HEK293 (cell line): ENCODE measurements around the gene CDH24.
A peak's percentile ranks its signal among the peaks of the same experiment; 100 is the strongest.

Experiments used
- CTCF ChIA-PET: fragments of 350-600 bp; formaldehyde crosslinking; extraction: SDS; loops from one replicate; lab custom pipeline; 2021; ENCODE audit warnings: antibody characterized with exemption; lab: Yijun Ruan, JAX
- POLR2A ChIA-PET: fragments of 300-600 bp; formaldehyde crosslinking; extraction: SDS; loops from one replicate; lab custom pipeline; 2020; ENCODE audit warnings: antibody characterized with exemption, inconsistent platforms; lab: Yijun Ruan, JAX
- H3K27ac ChIP-seq: fragments of 200-500 bp; sonication (Bioruptor generic); 2 replicates; pipeline ENCODE4 v1.5.1; 2014; ENCODE audit warnings: low read depth, low read length, control low read depth, inconsistent platforms; ENCODE audit errors: extremely low read depth
- H3K36me3 ChIP-seq, 2 experiments: fragments of 200-500 bp in 1 of 2; sonication (Bioruptor generic) in 1 of 2; 1 replicate in 1 of 2; 2 replicates in 1 of 2; pipeline ENCODE4 v1.5.1; 2014 to 2017; ENCODE audit warnings: inconsistent platforms in 2 of 2, low read length in 2 of 2; ENCODE audit not compliant: control insufficient read depth in 2 of 2, insufficient read depth in 1 of 2
- H3K4me1 ChIP-seq: fragments of 200-500 bp; sonication (Bioruptor generic); 2 replicates; pipeline ENCODE4 v1.5.1; 2014; ENCODE audit warnings: mild to moderate bottlenecking, low read length, inconsistent platforms; ENCODE audit not compliant: control insufficient read depth, insufficient read depth
- H3K4me3 ChIP-seq: 2 replicates; pipeline ENCODE4 v1.5.1; 2011; ENCODE audit warnings: low read depth, mild to moderate bottlenecking, control low read depth, low read length, moderate library complexity
- H3K9me3 ChIP-seq: fragments of 200-500 bp; sonication (Bioruptor generic); 2 replicates; pipeline ENCODE4 v1.5.1; 2014; ENCODE audit warnings: low read depth, low read length, inconsistent platforms; ENCODE audit not compliant: control insufficient read depth, insufficient read depth
- FEZF1 ChIP-seq: fragments of 450-650 bp; formaldehyde crosslinking; IDR thresholded peaks from 2 replicates; pipeline ENCODE4 v1.5.1; 2016; ENCODE audit warnings: missing biosample characterization, missing genetic modification characterization
- PRDM6 ChIP-seq: fragments of 450-650 bp; formaldehyde crosslinking; IDR thresholded peaks from 2 replicates; pipeline ENCODE4 v1.5.1; 2017; ENCODE audit warnings: missing biosample characterization, missing genetic modification characterization
- SCRT2 ChIP-seq: fragments of 450-650 bp; formaldehyde crosslinking; IDR thresholded peaks from 2 replicates; pipeline ENCODE4 v1.5.1; 2016; ENCODE audit warnings: missing biosample characterization, missing genetic modification characterization
- SP2 ChIP-seq: fragments of 450-650 bp; formaldehyde crosslinking; IDR thresholded peaks from 2 replicates; pipeline ENCODE4 v1.5.1; 2016; ENCODE audit warnings: missing biosample characterization, missing genetic modification characterization
- TCF7L2 ChIP-seq: IDR thresholded peaks from 2 replicates; pipeline ENCODE4 v1.6.1; 2011; ENCODE audit warnings: low read depth, mild to moderate bottlenecking, inconsistent platforms, low read length, moderate library complexity, borderline replicate concordance
- ZFP37 ChIP-seq: fragments of 450-650 bp; formaldehyde crosslinking; IDR thresholded peaks from 2 replicates; pipeline ENCODE4 v1.5.1; 2016; ENCODE audit warnings: missing biosample characterization, missing genetic modification characterization
- ZIC2 ChIP-seq: fragments of 450-650 bp; formaldehyde crosslinking; IDR thresholded peaks from 2 replicates; pipeline ENCODE4 v1.5.1; 2016; ENCODE audit warnings: missing biosample characterization, missing genetic modification characterization
- ZNF10 ChIP-seq: fragments of 450-650 bp; formaldehyde crosslinking; IDR thresholded peaks from 2 replicates; pipeline ENCODE4 v1.5.1; 2017; ENCODE audit warnings: missing biosample characterization, missing genetic modification characterization
- ZNF121 ChIP-seq: fragments of 450-650 bp; formaldehyde crosslinking; IDR thresholded peaks from 2 replicates; pipeline ENCODE4 v1.5.1; 2016; ENCODE audit warnings: missing biosample characterization, missing genetic modification characterization
- ZNF223 ChIP-seq: fragments of 450-650 bp; formaldehyde crosslinking; IDR thresholded peaks from 2 replicates; pipeline ENCODE4 v1.5.1; 2016; ENCODE audit warnings: missing biosample characterization, missing genetic modification characterization
- ZNF239 ChIP-seq: fragments of 450-650 bp; formaldehyde crosslinking; IDR thresholded peaks from 2 replicates; pipeline ENCODE4 v1.5.1; 2016; ENCODE audit warnings: missing biosample characterization, missing genetic modification characterization
- ZNF24 ChIP-seq: fragments of 450-650 bp; formaldehyde crosslinking; IDR thresholded peaks from 2 replicates; pipeline ENCODE4 v1.5.1; 2016; ENCODE audit warnings: missing biosample characterization, missing genetic modification characterization
- ZNF274 ChIP-seq, 2 experiments: fragments of 200-500 bp in 1 of 2; fragments of 450-650 bp in 1 of 2; sonication (Bioruptor generic) in 1 of 2; formaldehyde crosslinking in 1 of 2; IDR thresholded peaks; 2 replicates each; pipeline versions ENCODE4 v1.5.1 to v1.6.1; 2014 to 2016; ENCODE audit warnings: borderline replicate concordance in 1 of 2, inconsistent platforms in 1 of 2, low read length in 1 of 2, missing biosample characterization in 1 of 2, missing genetic modification characterization in 1 of 2
- ZNF311 ChIP-seq: fragments of 450-650 bp; formaldehyde crosslinking; IDR thresholded peaks from 2 replicates; pipeline ENCODE4 v1.5.1; 2017; ENCODE audit warnings: missing biosample characterization, missing genetic modification characterization, borderline replicate concordance
- ZNF335 ChIP-seq: fragments of 450-650 bp; formaldehyde crosslinking; conservative IDR thresholded peaks from 2 replicates; pipeline ENCODE4 v1.5.1; 2016; ENCODE audit warnings: missing biosample characterization, missing genetic modification characterization
- ZNF362 ChIP-seq: fragments of 450-650 bp; formaldehyde crosslinking; IDR thresholded peaks from 2 replicates; pipeline ENCODE4 v1.5.1; 2016; ENCODE audit warnings: missing biosample characterization, missing genetic modification characterization
- ZNF513 ChIP-seq: fragments of 450-650 bp; IDR thresholded peaks from 2 replicates; pipeline ENCODE4 v1.5.1; 2018; ENCODE audit warnings: missing biosample characterization, missing genetic modification characterization
- ZNF530 ChIP-seq: fragments of 450-650 bp; formaldehyde crosslinking; IDR thresholded peaks from 2 replicates; pipeline ENCODE4 v1.5.1; 2016; ENCODE audit warnings: low read depth, missing biosample characterization, missing genetic modification characterization
- ZNF544 ChIP-seq: fragments of 450-650 bp; formaldehyde crosslinking; IDR thresholded peaks from 2 replicates; pipeline ENCODE4 v1.5.0; 2017; ENCODE audit warnings: missing biosample characterization, missing genetic modification characterization
- ZNF548 ChIP-seq: fragments of 450-650 bp; formaldehyde crosslinking; IDR thresholded peaks from 2 replicates; pipeline ENCODE4 v1.5.1; 2016; ENCODE audit warnings: missing biosample characterization, missing genetic modification characterization
- ZNF549 ChIP-seq: fragments of 450-650 bp; IDR thresholded peaks from 2 replicates; pipeline ENCODE4 v1.5.1; 2018; ENCODE audit warnings: missing biosample characterization, missing genetic modification characterization, mild to moderate bottlenecking, inconsistent platforms, moderate library complexity
- ZNF623 ChIP-seq: fragments of 450-650 bp; formaldehyde crosslinking; IDR thresholded peaks from 2 replicates; pipeline ENCODE4 v1.5.1; 2016; ENCODE audit warnings: missing biosample characterization, missing genetic modification characterization
- ZNF629 ChIP-seq: fragments of 450-650 bp; formaldehyde crosslinking; IDR thresholded peaks from 2 replicates; pipeline ENCODE4 v1.5.1; 2017; ENCODE audit warnings: missing biosample characterization, missing genetic modification characterization
- ZNF639 ChIP-seq: fragments of 450-650 bp; formaldehyde crosslinking; IDR thresholded peaks from 2 replicates; pipeline ENCODE4 v1.5.1; 2016; ENCODE audit warnings: missing biosample characterization, missing genetic modification characterization
- ZNF701 ChIP-seq: fragments of 450-650 bp; formaldehyde crosslinking; IDR thresholded peaks from 2 replicates; pipeline ENCODE4 v1.5.1; 2016; ENCODE audit warnings: missing biosample characterization, missing genetic modification characterization
- ZNF776 ChIP-seq: fragments of 450-650 bp; formaldehyde crosslinking; IDR thresholded peaks from 2 replicates; pipeline ENCODE4 v1.5.0; 2017; ENCODE audit warnings: missing biosample characterization, missing genetic modification characterization, borderline replicate concordance
- ZSCAN23 ChIP-seq: fragments of 450-650 bp; formaldehyde crosslinking; IDR thresholded peaks from 2 replicates; pipeline ENCODE4 v1.5.1; 2016; ENCODE audit warnings: missing biosample characterization, missing genetic modification characterization

CDH24 gene

GRCh38 chr14:23009483-23009938 lies 47.8 kb downstream of the CDH24 start (continued):
- peak; percentile 92 for TF ChIP-seq ZNF362 (tag by site-specific recombination)
- TF ChIP-seq ZNF776 (tag by site-specific recombination): no peak

- no peaks in the 10 kb centered on the region for H3K36me3 ChIP-seq
- peaks cover 8% of the 10 kb centered on the region; the same call in 1 of the 2 replicates for H3K4me1 ChIP-seq
- TF ChIP-seq ZSCAN23 (no peak), FEZF1 (peak; percentile 12; the same call in 1 of the 2 replicates), ZNF530 (no peak), ZNF121 (tag by site-specific recombination) (no peak), PRDM6 (peak; percentile 61)
- H3K27ac ChIP-seq: no peak overlapping the region
- no peaks in the 10 kb centered on the region for H3K9me3 ChIP-seq
- ChIA-PET CTCF (interaction anchor here (0.6 to 4.0 kb wide), 4 partner anchors 14 to 23 kb away, joined by 3 to 53 read pairs (median 4); no protein-coding TSS in a partner anchor), POLR2A (interaction anchor here (1.1 to 3.5 kb wide), 2 partner anchors 32 to 51 kb away, joined by 5 to 20 read pairs; no protein-coding TSS in a partner anchor)
- no peak overlapping the region for H3K4me3 ChIP-seq
Observed at GRCh38 chr14:23008831-23009230, 48.5 kb downstream of the CDH24 start.

- peak overlapping the region; percentile 52 for H3K4me3 ChIP-seq
- H3K9me3 ChIP-seq: no peaks in the 10 kb centered on the region
- ChIA-PET POLR2A (interaction anchor here (0.7 to 3.5 kb wide), 21 partner anchors 10 to 295 kb away, joined by 3 to 50 read pairs (median 6); partner anchors contain the start of genes ACIN1, AJUBA, C14orf119 and CDH24), CTCF (interaction anchor here (0.6 to 4.0 kb wide), 22 partner anchors 8 to 93 kb away, joined by 3 to 53 read pairs (median 4); partner anchors contain the start of genes AJUBA and CDH24)
- H3K36me3 ChIP-seq: no peaks in the 10 kb centered on the region
- peaks cover 8% of the 10 kb centered on the region; the same call in 1 of the 2 replicates for H3K4me1 ChIP-seq
- peak overlapping the region; percentile 91 for H3K27ac ChIP-seq
- TF ChIP-seq ZNF24 (tag by site-specific recombination): peak; percentile 84
- TF ChIP-seq ZIC2 (tag by site-specific recombination): peak; percentile 37; the same call in 1 of the 2 replicates
- no peak for TF ChIP-seq ZNF274 (IDR thresholded peaks at IDR 0.05; ENCODE audit: low read length)
- TF ChIP-seq ZNF274 (tag by site-specific recombination; IDR thresholded peaks at IDR 0.05; ENCODE audit: borderline replicate concordance): no peak
- TF ChIP-seq SCRT2 (tag by site-specific recombination): no peak
- no peak for TF ChIP-seq ZNF544 (tag by site-specific recombination)
- TF ChIP-seq ZNF311 (tag by site-specific recombination): no peak
- TF ChIP-seq ZNF629 (tag by site-specific recombination): peak; percentile 80
- no peak for TF ChIP-seq ZNF223 (tag by site-specific recombination)
- TF ChIP-seq ZNF549 (tag by site-specific recombination): no peak
- TF ChIP-seq ZNF548 (tag by site-specific recombination): no peak
- no peak for TF ChIP-seq TCF7L2
- no peak for TF ChIP-seq ZNF701 (tag by site-specific recombination)
- peak; percentile 87 for TF ChIP-seq ZNF335
- peak; percentile 97 for TF ChIP-seq SP2 (tag by site-specific recombination)
- TF ChIP-seq ZNF513 (tag by site-specific recombination): 0 out of 2 replicates have a peak, but pooled peaks have one; percentile 11
- peak; percentile 93 for TF ChIP-seq ZNF639 (tag by site-specific recombination)
- TF ChIP-seq ZNF239: peak; percentile 64; the same call in 1 of the 2 replicates
- peak; percentile 79 for TF ChIP-seq ZNF10 (tag by site-specific recombination)
- no peak for TF ChIP-seq ZFP37 (tag by site-specific recombination)
- 0 out of 2 replicates have a peak, but pooled peaks have one; percentile 17 for TF ChIP-seq ZNF623
Observed at GRCh38 chr14:23006544-23007419, 50.5 kb downstream of the CDH24 start.
